ENCODE data around the gene DPP6. TPM values are rescaled to one million over a fixed set of nuclear protein-coding genes. Genes with fewer than 3 reads are reported as not detected.

DPP6 gene
- total RNA-seq, 2 donors from 2014 or later: 0.99 to 1.8 TPM

DNA sequence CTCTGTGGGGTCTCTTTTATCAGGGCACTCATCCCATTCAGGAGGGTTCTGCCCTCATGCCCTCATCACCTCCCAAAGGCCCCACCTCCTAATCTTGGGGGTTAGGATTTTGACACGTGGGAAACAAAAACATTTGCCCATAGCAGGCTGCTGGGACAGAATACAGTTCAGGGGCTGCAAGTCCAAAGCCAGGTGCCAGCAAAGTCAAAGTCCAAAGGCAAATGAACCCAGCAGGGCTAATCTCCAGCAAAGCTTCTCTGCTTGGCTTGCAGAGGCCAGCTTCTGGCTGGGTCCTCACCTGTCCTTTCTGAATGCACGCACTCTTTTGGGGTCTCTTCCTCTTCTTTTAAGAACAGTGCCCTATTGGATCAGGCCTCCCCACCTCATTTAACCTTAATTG lies 359.9 kb downstream of the DPP6 start:
- no peak for TF ChIP-seq POLR2A (IDR thresholded peaks at IDR 0.05)
- TF ChIP-seq, protein P1, sequence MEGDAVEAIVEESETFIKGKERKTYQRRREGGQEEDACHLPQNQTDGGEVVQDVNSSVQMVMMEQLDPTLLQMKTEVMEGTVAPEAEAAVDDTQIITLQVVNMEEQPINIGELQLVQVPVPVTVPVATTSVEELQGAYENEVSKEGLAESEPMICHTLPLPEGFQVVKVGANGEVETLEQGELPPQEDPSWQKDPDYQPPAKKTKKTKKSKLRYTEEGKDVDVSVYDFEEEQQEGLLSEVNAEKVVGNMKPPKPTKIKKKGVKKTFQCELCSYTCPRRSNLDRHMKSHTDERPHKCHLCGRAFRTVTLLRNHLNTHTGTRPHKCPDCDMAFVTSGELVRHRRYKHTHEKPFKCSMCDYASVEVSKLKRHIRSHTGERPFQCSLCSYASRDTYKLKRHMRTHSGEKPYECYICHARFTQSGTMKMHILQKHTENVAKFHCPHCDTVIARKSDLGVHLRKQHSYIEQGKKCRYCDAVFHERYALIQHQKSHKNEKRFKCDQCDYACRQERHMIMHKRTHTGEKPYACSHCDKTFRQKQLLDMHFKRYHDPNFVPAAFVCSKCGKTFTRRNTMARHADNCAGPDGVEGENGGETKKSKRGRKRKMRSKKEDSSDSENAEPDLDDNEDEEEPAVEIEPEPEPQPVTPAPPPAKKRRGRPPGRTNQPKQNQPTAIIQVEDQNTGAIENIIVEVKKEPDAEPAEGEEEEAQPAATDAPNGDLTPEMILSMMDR (IDR thresholded peaks at IDR 0.05): no peak
- no peaks in the 10 kb centered on the region for H3K4me1 ChIP-seq
- H3K9me3 ChIP-seq: no peaks in the 10 kb centered on the region
- H3K4me3 ChIP-seq: no peak overlapping the region
- no peak overlapping the region for H3K27ac ChIP-seq
- intact Hi-C loops (cut with DNase I): no loop called here
- no peaks in the 10 kb centered on the region for H3K27me3 ChIP-seq
- no peak for DNase-seq
- 51 to 53% methylated on average over 2 of the region's 2 CpGs for WGBS, 2 donors
- ATAC-seq: no peak
- H3K36me3 ChIP-seq (replicated peaks in 1 of 2; ENCODE audit: insufficient read depth in 1 of 2, low read depth in 2 of 2): no peaks in the 10 kb centered on the region

- no peak for TF ChIP-seq POLR2A (IDR thresholded peaks at IDR 0.05)
- TF ChIP-seq, protein P1 (IDR thresholded peaks at IDR 0.05): no peak
- Histone ChIP-seq H3K27ac (no peak overlapping the region), H3K27me3 (no peaks in the 10 kb centered on the region), H3K9me3 (no peaks in the 10 kb centered on the region), H3K36me3 (replicated peaks in 1 of 2; ENCODE audit: insufficient read depth in 1 of 2, low read depth in 2 of 2) (no peaks in the 10 kb centered on the region), H3K4me3 (no peak overlapping the region), H3K4me1 (no peaks in the 10 kb centered on the region)
- DNase-seq: no peak
- 71 to 77% methylated on average over 6 of the region's 6 CpGs for WGBS, 2 donors
- intact Hi-C loops (cut with DNase I): no loop called here
- no peak for ATAC-seq
These were observed 363.7 kb downstream of the DPP6 start for GRCh38 chr7:154415709-154416399.

GRCh38 chr7:154416714-154417113 lies 364.5 kb downstream of the DPP6 start:
- Histone ChIP-seq H3K4me1 (no peaks in the 10 kb centered on the region), H3K27ac (no peak overlapping the region), H3K4me3 (no peak overlapping the region), H3K27me3 (no peaks in the 10 kb centered on the region), H3K36me3 (replicated peaks in 1 of 2; ENCODE audit: insufficient read depth in 1 of 2, low read depth in 2 of 2) (no peaks in the 10 kb centered on the region), H3K9me3 (no peaks in the 10 kb centered on the region)
- WGBS, 2 donors: 47 to 48% methylated on average over 6 of the region's 6 CpGs
- DNase-seq: no peak
- ATAC-seq: no peak
- TF ChIP-seq POLR2A (IDR thresholded peaks at IDR 0.05): no peak
- TF ChIP-seq, protein P1 (IDR thresholded peaks at IDR 0.05): no peak
- intact Hi-C loops (cut with DNase I): no loop called here

DNA sequence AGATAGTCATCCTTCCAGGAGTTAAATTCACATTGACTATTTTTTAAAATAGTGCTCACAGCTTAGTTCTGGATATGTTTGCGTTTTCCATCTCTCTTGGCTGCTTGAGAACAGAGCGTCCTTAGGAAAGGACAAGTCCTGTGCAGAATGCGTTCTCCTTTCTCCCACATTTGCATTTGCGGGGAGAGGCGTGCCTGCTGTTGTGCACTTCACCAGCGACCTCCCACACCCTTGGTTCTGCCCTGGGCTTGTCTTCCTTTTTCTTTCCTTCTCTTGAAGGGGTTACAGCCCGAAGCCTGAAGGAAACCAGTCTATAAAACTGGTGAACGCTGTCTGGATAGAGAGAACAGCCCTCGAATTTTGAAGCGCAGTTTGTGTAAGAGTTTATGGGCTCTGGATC lies 367.1 kb downstream of the DPP6 start:
- intact Hi-C loops (cut with DNase I): no loop called here
- ATAC-seq (no peak), DNase-seq (no peak)
- Histone ChIP-seq H3K4me3 (no peak overlapping the region), H3K4me1 (no peaks in the 10 kb centered on the region), H3K9me3 (no peaks in the 10 kb centered on the region), H3K36me3 (replicated peaks in 1 of 2; ENCODE audit: insufficient read depth in 1 of 2, low read depth in 2 of 2) (no peaks in the 10 kb centered on the region), H3K27ac (no peak overlapping the region), H3K27me3 (no peaks in the 10 kb centered on the region)
- TF ChIP-seq, protein P1 (IDR thresholded peaks at IDR 0.05): no peak
- no peak for TF ChIP-seq POLR2A (IDR thresholded peaks at IDR 0.05)
- 63 to 78% methylated on average over 10 of the region's 10 CpGs for WGBS, 2 donors

GRCh38 chr7:154423231-154423630 lies 371.0 kb downstream of the DPP6 start:
- intact Hi-C loops (cut with DNase I): no loop called here
- H3K9me3 ChIP-seq: no peaks in the 10 kb centered on the region
- no peak for TF ChIP-seq POLR2A (IDR thresholded peaks at IDR 0.05)
- TF ChIP-seq, protein P1 (IDR thresholded peaks at IDR 0.05): no peak
- H3K4me3 ChIP-seq: no peak overlapping the region
- H3K27me3 ChIP-seq: no peaks in the 10 kb centered on the region
- ATAC-seq: no peak
- H3K4me1 ChIP-seq: no peaks in the 10 kb centered on the region
- peak in 1 of 4 donors; percentile 20 for DNase-seq
- H3K36me3 ChIP-seq (replicated peaks in 1 of 2; ENCODE audit: insufficient read depth in 1 of 2, low read depth in 2 of 2): no peaks in the 10 kb centered on the region
- H3K27ac ChIP-seq: no peak overlapping the region
- WGBS, 2 donors: 8 to 9% methylated on average over 4 of the region's 4 CpGs
